ENCODE data around the gene POLR2C. TPM values are rescaled to one million over a fixed set of nuclear protein-coding genes. Genes with fewer than 3 reads are reported as not detected.
"Not testable (repeated sequence)": the region's sequence is repeated elsewhere in the genome, so short reads cannot be mapped to it uniquely, and the experiment has no call there.

POLR2C gene
- total RNA-seq, 1 experiment from 2014 or later = 107 TPM

DNA sequence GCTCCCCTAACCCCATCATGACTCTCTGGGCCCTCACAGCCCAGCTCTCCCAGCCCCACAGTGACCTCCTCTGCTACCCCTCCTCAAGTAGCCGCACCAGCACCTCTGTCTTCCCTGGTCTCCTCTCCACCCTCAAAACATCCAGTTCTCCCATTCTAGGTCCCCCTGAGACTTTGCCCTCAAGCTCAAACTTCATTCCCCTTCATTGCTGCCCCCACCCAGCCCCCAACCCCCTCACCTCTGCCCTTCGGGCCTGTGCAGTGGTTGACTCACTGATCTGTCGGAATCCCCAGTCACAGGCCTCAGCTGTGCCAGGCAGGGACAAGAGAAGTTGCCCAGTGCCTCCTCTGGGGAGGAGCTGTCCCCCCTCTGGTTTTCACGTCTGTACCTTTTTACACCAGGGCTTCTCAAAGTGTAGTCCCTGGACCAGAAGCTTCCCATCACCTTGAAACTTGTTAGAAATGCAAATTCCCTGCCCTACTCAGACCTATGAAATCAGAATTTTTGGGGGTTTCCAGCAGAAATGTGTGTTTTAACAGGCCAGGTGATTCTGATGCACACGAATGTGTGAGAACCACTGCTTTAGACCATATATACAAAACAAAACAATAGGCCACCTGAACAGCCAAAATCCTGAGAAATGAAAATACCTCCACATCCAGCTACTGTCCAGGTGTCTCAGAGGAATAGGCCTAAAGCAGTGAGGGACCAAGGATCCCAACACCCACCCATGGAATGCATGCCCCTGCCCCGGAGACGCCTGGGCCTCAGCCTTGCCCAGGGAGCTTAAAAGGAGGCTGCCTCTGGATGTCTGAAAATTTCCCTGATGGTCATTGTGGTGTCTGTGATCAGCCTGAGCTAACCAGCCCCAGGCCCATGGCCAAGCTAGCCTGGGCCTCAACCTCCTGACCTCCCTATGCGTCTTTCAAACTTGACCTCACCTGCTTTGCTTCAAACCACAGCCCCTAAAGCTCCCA, 24.7 kb downstream of the POLR2C start:
- DNase-seq (ENCODE audit: low read depth, low spot score) = no peak
- in situ Hi-C loops (cut with HindIII; ENCODE audit: low pct_unique_long_range_greater_than_20kb, low sequenced_read_pairs) = no loop called here

DNA sequence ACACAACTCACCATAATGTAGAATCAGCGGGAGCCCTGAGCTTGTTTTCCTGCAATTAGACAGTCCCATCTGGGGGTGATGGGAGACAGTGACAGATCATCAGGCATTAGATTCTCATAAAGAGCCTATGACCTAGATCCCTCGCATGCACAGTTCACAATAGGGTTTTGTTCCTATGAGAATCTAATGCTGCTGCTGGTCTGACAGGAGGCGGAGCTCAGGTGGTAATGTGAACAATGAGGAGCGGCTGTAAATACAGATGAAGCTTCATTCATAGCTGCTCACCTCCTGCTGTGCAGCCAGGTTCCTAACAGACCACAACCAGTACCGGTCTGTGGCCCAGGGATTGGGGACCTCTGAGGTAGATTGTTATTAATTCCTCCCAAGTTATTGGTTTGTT, 26.8 kb downstream of the POLR2C start:
- in situ Hi-C loops (cut with HindIII; ENCODE audit: low pct_unique_long_range_greater_than_20kb, low sequenced_read_pairs) = no loop called here
- DNase-seq (ENCODE audit: low read depth, low spot score) = no peak

DNA sequence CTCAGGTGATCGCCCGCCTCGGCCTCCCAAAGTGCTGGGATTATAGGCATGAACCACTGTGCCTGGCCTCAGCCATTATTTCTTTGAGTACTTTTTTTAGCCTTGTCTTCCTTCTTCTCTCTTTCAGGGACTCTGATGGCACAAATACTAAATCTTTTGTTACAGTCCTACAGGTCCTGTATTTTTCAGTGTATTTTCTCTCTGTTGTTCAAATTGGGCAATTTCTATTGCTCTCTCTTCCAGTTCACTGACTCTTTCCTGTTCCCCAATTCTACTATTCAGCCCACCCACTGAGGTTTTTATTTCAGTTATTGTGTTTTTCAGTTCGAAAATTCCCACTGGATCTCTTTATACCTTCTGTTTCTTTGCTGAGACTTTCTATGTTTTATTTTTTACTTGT, 31.3 kb downstream of the POLR2C start:
- no peak for DNase-seq (ENCODE audit: low read depth, low spot score)
- in situ Hi-C loops (cut with HindIII; ENCODE audit: low pct_unique_long_range_greater_than_20kb, low sequenced_read_pairs) = no loop called here

DNA sequence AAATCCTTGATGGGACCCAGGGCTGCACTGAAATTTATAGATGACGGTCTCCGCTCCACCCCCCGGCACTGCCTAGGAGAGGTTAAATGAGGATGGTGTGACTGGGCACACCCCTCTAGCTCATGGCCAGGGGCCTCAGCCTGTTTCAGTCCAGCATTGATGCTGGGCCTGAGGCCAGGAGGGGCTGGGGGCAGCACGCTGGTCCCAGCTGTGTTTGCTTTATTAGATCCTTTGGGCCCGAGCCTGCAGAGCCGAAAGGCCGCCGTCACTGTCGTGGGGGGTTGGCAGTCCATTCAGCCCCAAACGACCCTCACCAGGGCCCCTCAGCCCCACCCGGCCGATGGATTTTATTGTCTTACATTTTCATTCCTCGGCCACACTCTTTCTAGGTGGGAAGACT, 34.6 kb downstream of the POLR2C start:
- in situ Hi-C loops (cut with HindIII; ENCODE audit: low pct_unique_long_range_greater_than_20kb, low sequenced_read_pairs) = no loop called here
- no peak for DNase-seq (ENCODE audit: low read depth, low spot score)

DNA sequence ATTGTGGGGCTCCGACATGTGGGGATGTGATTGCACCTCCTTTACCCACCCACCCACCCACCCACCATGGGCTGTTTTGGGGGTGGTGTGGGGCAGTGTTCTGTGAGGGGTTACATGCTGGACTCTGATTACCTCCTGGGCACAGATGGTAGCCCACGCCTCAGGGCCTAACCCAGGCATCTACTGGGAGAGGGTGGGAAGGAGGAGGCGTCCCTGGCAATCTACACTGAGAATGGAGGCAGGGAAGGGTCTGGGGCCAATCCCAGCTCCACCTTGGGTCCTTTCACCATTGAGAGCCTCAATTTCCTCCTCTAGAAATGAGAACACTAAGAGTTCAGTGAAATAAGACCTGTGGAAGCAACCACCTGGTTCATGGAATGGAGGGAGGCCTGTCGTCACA, 35.6 kb downstream of the POLR2C start:
- in situ Hi-C loops (cut with HindIII; ENCODE audit: low pct_unique_long_range_greater_than_20kb, low sequenced_read_pairs) = no loop called here
- DNase-seq (ENCODE audit: low read depth, low spot score) = no peak

DNA sequence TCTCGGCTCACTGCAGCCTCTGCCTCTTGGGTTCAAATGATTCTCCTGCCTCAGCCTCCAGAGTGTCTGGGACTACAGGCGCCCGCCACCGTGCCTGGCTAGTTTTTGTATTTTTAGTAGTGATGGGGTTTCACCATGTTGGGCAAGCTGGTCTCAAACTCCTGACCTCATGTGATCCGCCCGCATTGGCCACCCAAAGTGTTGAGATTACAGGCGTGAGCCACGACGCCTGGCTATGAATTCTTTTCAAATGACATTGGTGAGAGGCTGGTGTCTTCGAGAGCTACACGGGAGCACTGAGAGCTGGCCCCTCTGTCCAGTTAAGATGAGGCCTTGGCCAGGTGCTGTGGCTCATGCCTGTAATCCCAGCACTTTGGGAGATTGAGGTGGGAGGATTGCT, 37.5 kb downstream of the POLR2C start:
- in situ Hi-C loops (cut with HindIII; ENCODE audit: low pct_unique_long_range_greater_than_20kb, low sequenced_read_pairs); DNase-seq (ENCODE audit: low read depth, low spot score): not testable (repeated sequence)

DNA sequence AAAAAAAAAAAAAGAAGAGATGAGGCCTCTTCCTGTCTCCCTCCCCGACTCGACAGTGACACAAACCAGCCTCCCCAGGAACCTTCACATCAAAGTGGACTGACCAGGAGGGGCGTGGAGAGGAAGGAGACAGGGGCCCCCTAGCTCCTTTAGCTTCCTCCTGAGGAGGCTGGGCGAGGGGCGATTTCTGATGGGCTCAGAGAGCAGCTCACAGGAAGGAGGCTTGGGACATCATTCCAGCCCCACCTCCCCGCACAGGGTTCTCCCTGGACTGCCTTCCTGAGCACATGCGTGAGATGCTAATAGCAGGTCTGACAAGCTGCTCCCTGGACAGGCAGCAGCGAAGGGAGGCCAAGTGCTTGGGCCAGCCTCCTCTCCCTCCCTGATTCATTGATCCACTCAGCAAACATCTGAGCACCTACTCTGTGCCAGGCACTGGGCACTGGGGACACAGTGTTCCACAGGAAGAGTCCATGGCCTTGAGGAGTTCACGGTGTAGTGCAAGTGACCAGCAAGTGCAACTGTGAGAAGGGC, 38.2 kb downstream of the POLR2C start:
- no peak for DNase-seq (ENCODE audit: low read depth, low spot score)
- in situ Hi-C loops (cut with HindIII; ENCODE audit: low pct_unique_long_range_greater_than_20kb, low sequenced_read_pairs) = no loop called here

DNA sequence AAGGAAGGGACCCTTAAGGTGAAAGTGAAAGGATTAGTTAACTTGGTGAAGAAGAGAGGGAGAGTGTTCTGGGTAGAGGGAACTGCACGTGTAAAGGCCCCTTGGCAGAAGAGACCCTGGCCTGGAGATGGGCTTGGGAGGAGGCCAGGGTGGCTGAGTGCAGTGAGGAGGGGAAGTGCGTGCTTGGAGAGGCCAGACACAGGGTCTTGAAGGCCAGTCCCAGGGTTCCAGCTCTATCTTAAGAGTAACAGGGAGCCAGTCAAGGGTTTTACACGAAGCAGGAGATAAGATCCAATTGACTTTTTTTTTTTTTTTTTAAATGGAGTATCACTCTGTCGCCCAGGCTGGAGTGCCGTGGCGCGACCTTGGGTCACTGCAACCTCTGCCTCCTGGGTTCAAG, 39.0 kb downstream of the POLR2C start:
- no peak for DNase-seq (ENCODE audit: low read depth, low spot score)
- in situ Hi-C loops (cut with HindIII; ENCODE audit: low pct_unique_long_range_greater_than_20kb, low sequenced_read_pairs) = no loop called here

DNA sequence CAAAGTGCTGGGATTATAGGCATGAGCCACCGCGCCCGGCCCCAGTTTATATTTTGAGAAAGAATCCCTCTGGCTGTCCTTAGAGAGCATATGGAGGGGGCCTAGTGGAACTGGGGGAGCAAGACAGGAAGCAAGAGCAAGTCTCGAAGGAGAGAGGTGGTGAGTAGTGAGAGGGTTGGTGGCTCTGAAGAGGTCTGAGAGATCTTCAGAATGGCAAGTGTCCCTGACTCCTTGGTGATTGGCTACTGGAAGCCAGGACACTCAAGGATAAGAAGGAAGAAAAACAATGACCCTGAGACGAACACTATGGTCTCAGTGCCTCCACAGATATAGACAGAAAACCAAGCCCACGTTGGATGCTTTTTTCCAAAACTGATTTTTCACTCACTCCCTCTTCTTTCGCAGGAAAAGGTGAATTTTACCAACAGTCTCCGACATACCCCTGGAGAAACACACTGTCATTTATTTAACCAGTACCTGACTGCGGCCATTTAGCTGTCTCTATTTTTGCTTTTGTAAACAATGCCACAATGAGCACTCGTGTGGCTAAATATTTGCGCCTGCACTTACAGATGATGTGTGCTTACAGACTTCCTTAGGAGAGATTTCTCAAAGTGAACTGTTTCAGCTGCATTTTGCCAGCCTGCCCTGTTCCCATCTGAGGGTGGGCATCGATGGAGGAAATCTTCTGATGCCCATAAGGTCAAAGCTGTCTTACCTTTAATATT, 39.7 kb downstream of the POLR2C start:
- in situ Hi-C loops (cut with HindIII; ENCODE audit: low pct_unique_long_range_greater_than_20kb, low sequenced_read_pairs) = no loop called here
- no peak for DNase-seq (ENCODE audit: low read depth, low spot score)

DNA sequence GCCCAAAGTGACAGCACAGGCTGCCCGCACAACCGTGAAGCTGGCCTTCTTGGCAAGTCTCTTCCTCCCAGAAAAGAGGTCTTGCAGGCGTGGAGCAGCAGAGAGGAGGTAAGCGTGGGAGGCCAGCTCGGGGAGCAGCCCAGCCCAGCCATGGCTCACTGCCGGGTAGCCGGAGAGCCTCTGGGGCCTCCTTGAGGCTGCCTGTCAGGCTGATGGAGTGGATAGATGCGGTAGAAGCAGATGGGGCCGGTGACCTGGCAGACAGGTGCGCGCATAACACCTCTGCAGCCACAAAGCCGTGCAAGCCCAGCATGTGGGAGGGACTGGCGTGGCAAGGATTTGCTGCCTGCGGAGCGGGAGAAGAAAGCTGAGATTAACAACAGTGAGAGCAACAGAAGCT, 40.9 kb downstream of the POLR2C start:
- in situ Hi-C loops (cut with HindIII; ENCODE audit: low pct_unique_long_range_greater_than_20kb, low sequenced_read_pairs) = no loop called here
- no peak for DNase-seq (ENCODE audit: low read depth, low spot score)

DNA sequence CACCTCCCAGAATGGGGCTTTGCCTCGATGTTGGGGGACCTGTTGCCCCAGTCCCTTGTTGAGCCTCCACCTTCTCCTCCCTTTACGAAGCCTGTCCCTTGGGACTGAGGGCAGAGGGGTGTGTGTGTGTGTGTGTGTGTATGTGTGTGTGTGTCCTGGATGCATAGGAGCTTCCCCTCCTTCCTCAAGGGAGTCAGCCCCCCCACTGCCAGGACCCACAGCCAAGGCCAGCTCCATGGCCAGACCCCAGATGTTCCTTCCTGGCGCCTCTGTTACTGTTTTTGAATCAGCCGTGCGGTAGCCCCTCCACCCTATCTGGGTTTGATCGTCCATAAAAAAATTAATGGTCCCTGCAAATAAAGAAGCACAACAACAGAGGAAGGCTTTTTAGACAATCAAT, 41.5 kb downstream of the POLR2C start:
- DNase-seq (ENCODE audit: low read depth, low spot score) = no peak
- in situ Hi-C loops (cut with HindIII; ENCODE audit: low pct_unique_long_range_greater_than_20kb, low sequenced_read_pairs) = no loop called here

DNA sequence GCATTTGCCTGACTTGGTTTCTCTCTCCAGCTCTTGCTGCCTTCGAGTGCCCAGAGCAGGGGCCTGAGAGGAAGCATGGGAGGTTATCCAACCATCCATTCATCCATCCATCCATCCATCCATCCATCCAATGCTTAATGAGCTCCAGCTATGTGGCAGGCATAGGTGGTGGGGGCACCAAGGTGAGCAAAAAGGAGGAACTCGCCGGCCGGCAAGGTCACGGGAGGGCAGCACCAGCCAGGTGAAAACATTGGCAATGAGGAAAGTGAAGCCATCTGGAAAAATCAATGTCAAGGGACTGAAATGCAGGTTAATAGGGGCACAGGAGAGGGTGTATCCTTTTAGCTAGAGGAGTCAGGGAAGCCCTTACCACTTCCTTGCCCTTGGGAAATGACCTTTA, 42.0 kb downstream of the POLR2C start:
- in situ Hi-C loops (cut with HindIII; ENCODE audit: low pct_unique_long_range_greater_than_20kb, low sequenced_read_pairs) = no loop called here
- DNase-seq (ENCODE audit: low read depth, low spot score) = no peak

DNA sequence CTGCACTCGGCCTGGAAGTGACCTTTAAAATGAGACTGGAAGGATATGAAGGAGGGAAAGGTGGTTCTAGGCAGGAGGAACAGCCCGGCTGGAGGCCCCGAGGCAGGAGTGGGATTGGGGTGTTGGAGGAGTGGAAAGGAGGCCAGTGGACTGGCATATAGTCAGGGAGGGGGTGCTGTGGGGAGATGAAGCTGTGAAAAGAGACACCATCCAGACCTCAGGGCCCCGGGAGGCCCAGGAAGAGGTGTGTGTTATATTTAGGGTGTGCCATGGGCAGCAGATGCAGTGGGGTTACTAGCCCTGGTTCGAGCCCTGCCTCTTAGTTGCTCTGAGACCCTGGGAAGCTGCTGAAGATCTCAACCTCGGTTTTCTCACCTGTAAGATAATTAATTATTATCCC, 42.7 kb downstream of the POLR2C start:
- no peak for DNase-seq (ENCODE audit: low read depth, low spot score)
- in situ Hi-C loops (cut with HindIII; ENCODE audit: low pct_unique_long_range_greater_than_20kb, low sequenced_read_pairs) = no loop called here

DNA sequence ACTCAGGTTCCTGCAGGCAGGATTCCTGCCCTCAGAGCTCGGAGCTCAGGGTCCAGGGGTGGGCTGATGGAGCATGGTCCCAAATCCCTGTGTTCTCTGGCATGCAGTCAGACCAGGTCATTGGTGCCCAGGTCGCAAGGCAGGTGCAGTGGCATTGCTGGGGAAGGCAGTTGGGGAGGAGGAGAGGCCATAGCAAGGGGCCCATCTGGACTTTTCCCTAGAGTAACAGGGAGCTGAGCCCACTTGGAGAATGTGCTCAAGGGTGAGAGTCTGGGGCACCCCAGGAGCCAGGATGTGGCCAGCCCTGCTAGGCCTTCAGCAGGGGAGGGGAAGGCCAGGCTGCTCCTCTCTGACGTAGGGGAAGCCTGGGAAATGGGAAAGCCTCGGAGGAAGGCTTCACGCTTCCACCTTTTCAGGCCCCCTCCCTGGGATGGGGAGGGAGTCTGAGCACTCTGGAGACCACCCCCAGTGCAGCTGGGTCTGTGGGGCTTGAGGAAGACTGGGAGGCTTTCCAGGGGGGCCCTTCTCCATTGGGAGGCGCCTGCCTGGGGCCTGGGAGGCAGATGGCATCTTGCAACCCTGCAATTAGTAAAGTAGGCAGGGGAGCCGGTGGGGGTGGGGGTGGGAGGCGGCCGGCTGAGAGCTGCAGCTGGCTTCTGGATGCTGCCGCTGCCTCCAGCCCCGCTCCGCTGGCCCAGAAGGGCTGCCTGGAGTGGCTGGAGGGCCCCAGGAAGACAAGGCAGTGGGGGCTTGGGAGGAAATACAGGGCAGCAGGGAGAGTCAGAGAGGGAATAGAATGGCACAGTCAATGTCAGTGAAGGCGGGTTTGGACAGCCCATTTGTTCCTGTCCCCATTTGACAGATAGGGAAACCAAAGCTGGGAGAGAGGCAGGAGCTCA, 44.9 kb downstream of the POLR2C start:
- in situ Hi-C loops (cut with HindIII; ENCODE audit: low pct_unique_long_range_greater_than_20kb, low sequenced_read_pairs) = no loop called here
- DNase-seq (ENCODE audit: low read depth, low spot score) = no peak

DNA sequence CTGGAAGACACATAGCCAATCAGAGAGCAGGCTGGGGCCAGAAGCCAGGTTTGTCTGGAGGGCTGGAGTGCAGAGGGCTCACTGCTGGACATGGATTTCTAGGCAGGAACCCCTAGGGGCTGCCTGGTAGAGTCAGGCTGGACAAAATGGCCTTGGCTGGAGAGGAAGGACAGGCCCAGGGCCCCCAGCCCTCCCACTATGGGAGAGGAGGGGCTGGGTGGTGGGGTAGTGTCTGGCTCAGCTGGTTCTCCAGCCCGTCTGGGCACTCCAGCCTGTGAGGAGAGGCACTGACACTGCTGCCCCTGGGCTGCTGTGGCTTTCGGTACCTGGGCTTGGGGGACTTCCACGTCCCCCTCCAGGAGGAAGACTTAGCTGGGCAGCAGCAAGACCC, 45.6 kb downstream of the POLR2C start:
- in situ Hi-C loops (cut with HindIII; ENCODE audit: low pct_unique_long_range_greater_than_20kb, low sequenced_read_pairs) = no loop called here
- DNase-seq (ENCODE audit: low read depth, low spot score) = no peak

DNA sequence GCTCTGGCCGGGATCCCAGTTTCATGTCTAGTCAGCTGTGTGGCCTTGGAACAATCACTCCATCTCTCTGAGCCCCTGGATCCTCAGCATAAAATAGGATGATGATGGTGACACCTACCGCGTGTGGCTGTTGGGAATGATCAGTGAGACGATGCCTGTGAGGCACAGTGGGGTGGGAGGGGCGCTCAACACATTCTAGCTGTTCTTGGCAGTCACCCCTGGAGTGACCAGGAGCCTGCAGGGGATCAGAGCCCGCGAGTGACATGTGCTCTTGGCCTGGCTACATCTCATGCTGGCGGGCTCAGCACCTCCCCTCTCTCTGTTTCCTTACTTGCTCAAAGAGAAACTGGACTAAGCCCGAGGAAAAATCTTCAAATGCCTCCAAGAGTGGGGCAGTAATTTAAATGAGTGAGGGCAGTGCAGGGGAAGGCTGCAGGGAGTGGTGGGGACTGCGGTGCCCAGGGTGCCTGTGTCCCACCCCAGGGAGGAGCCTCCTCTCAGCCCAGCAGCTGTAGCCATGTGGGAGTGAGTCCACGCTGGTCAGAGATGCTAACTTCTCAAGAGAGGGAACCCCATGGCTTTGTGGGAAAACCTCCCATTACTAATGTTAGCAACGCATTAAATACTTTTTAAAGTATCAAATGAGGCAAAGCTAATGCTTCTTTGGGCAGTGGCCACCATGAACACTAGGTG, 46.9 kb downstream of the POLR2C start:
- DNase-seq (ENCODE audit: low read depth, low spot score) = no peak
- in situ Hi-C loops (cut with HindIII; ENCODE audit: low pct_unique_long_range_greater_than_20kb, low sequenced_read_pairs) = no loop called here

Measured in SK-MEL-5 (cell line).